Endodermal cell (in vitro differentiated cells): ENCODE data around the gene ADCY10. TPM values are rescaled to one million over a fixed set of nuclear protein-coding genes. Genes with fewer than 3 reads are reported as not detected.

Source experiments
- DNase-seq: peaks from one replicate; pipeline ENCODE4 v3.0.0-alpha.2; 2017
- H3K27ac ChIP-seq: 2 replicates; pipeline ENCODE4 v1.5.1; 2013; ENCODE audit warnings: mild to moderate bottlenecking, low read depth, low read length, moderate library complexity
- H3K27me3 ChIP-seq: 2 replicates; pipeline ENCODE4 v1.6.1; 2013; ENCODE audit warnings: mild to moderate bottlenecking, low read length, moderate library complexity; ENCODE audit not compliant: insufficient read depth, control insufficient read depth, poor library complexity, severe bottlenecking
- H3K36me3 ChIP-seq: 2 replicates; pipeline ENCODE4 v1.7.0; 2013; ENCODE audit warnings: mild to moderate bottlenecking, low read length, moderate library complexity; ENCODE audit not compliant: control insufficient read depth, insufficient read depth
- H3K4me1 ChIP-seq: one replicate; pipeline ENCODE4 v1.7.0; 2013; ENCODE audit warnings: low read length; ENCODE audit not compliant: control insufficient read depth, insufficient read depth
- H3K4me3 ChIP-seq: 2 replicates; pipeline ENCODE4 v1.5.1; 2013; ENCODE audit warnings: mild to moderate bottlenecking, low read length, moderate library complexity
- H3K9ac ChIP-seq: 2 replicates; pipeline ENCODE4 v1.6.1; 2013; ENCODE audit warnings: mild to moderate bottlenecking, low read length, moderate library complexity; ENCODE audit not compliant: poor library complexity, severe bottlenecking; ENCODE audit errors: extremely low read depth
- H3K9me3 ChIP-seq: 2 replicates; pipeline ENCODE4 v1.6.1; 2013; ENCODE audit warnings: mild to moderate bottlenecking, low read length, moderate library complexity; ENCODE audit not compliant: control insufficient read depth
- H3K27ac Mint-ChIP-seq: 2 replicates; pipeline ENCODE4 v1.8.0; 2020; ENCODE audit warnings: mixed read lengths
- H3K27me3 Mint-ChIP-seq: 2 replicates; pipeline ENCODE4 v1.8.0; 2021; ENCODE audit warnings: mild to moderate bottlenecking, mixed read lengths; ENCODE audit not compliant: insufficient read depth
- H3K36me3 Mint-ChIP-seq: 2 replicates; pipeline ENCODE4 v1.8.0; 2020; ENCODE audit warnings: low read depth, mixed read lengths
- H3K4me1 Mint-ChIP-seq: 2 replicates; pipeline ENCODE4 v1.8.0; 2020; ENCODE audit warnings: mixed read lengths
- H3K4me3 Mint-ChIP-seq: 2 replicates; pipeline ENCODE4 v1.8.0; 2020; ENCODE audit warnings: mild to moderate bottlenecking, moderate library complexity, mixed read lengths
- H3K9me3 Mint-ChIP-seq: 2 replicates; pipeline ENCODE4 v1.8.0; 2020; ENCODE audit warnings: mild to moderate bottlenecking, mixed read lengths
- CTCF ChIP-seq: fragments of 200-600 bp; sonication (generic); conservative IDR thresholded peaks from 2 replicates; pipeline ENCODE4 v1.5.0; 2021; ENCODE audit warnings: antibody characterized with exemption, mild to moderate bottlenecking
- WGBS, 2 experiments: methylation state at CpG; one replicate each; pipeline versions ENCODE4 v1.1.5 to v1.1.7; 2013; ENCODE audit warnings: missing lambda C conversion rate in 2 of 2, mixed read lengths in 1 of 2; ENCODE audit not compliant: insufficient coverage in 1 of 2, insufficient read length in 1 of 2; 5-methylcytosine and 5-hydroxymethylcytosine counted together
- total RNA-seq, 2 donors: library from RNA; stranded (reverse); fragmentation: NEBNext Ultra II Directional in 1 of 2; extraction: Animal tissue kit (Norgen Biotek cat#: 25700) in 1 of 2; gene quantifications; 2 replicates in 1 of 2; 3 replicates in 1 of 2; pipeline ENCODE4 v1.2.1, GENCODE V29; 2021

ADCY10 gene
- total RNA-seq, 2 donors from 2014 or later, result 0.13 TPM; not detected in 1

GRCh38 chr1:167947733-167948132 lies 33.8 kb upstream of the ADCY10 start:
- no peaks in the 10 kb centered on the region for H3K27me3 ChIP-seq
- WGBS, 2 experiments, result 90 to 100% methylated on average over 2 of the region's 2 CpGs
- H3K36me3 Mint-ChIP-seq, result peaks cover 37% of the 10 kb centered on the region
- no peak overlapping the region for H3K4me3 Mint-ChIP-seq
- H3K4me3 ChIP-seq, result no peak overlapping the region
- peaks cover 6% of the 10 kb centered on the region for H3K9me3 ChIP-seq
- H3K4me1 ChIP-seq, result no peaks in the 10 kb centered on the region
- H3K36me3 ChIP-seq, result peaks cover 35% of the 10 kb centered on the region
- no peak for DNase-seq
- no peak for TF ChIP-seq CTCF
- peaks cover 15% of the 10 kb centered on the region for H3K4me1 Mint-ChIP-seq
- H3K9ac ChIP-seq, result no peak overlapping the region
- no peaks in the 10 kb centered on the region for H3K27me3 Mint-ChIP-seq
- H3K27ac Mint-ChIP-seq, result no peak overlapping the region
- H3K9me3 Mint-ChIP-seq, result peaks cover 8% of the 10 kb centered on the region
- H3K27ac ChIP-seq, result no peak overlapping the region

GRCh38 chr1:167943541-167943940 lies 29.6 kb upstream of the ADCY10 start:
- Mint-ChIP-seq H3K36me3 (peaks cover 24% of the 10 kb centered on the region), H3K27me3 (no peaks in the 10 kb centered on the region), H3K27ac (no peak overlapping the region), H3K4me3 (no peak overlapping the region), H3K9me3 (peaks cover 11% of the 10 kb centered on the region), H3K4me1 (peaks cover 15% of the 10 kb centered on the region)
- 95 to 100% methylated on average over 4 to 9 of the region's 9 CpGs for WGBS, 2 experiments
- Histone ChIP-seq H3K4me1 (no peaks in the 10 kb centered on the region), H3K9ac (no peak overlapping the region), H3K27me3 (no peaks in the 10 kb centered on the region), H3K4me3 (no peak overlapping the region), H3K36me3 (peaks cover 23% of the 10 kb centered on the region), H3K27ac (no peak overlapping the region), H3K9me3 (peaks cover 6% of the 10 kb centered on the region)
- TF ChIP-seq CTCF, result no peak
- DNase-seq, result no peak

GRCh38 chr1:167940264-167940663 lies 26.3 kb upstream of the ADCY10 start:
- peaks cover 23% of the 10 kb centered on the region for H3K36me3 ChIP-seq
- H3K4me1 ChIP-seq, result no peaks in the 10 kb centered on the region
- no peaks in the 10 kb centered on the region for H3K27me3 ChIP-seq
- Mint-ChIP-seq H3K27ac (no peak overlapping the region), H3K27me3 (no peaks in the 10 kb centered on the region), H3K4me1 (peaks cover 7% of the 10 kb centered on the region), H3K4me3 (no peak overlapping the region), H3K36me3 (peaks cover 24% of the 10 kb centered on the region), H3K9me3 (peaks cover 11% of the 10 kb centered on the region)
- 93% methylated on average over 2 of the region's 2 CpGs; no CpG with 5 or more reads in 1 of the 2 experiments for WGBS, 2 experiments
- peaks cover 6% of the 10 kb centered on the region for H3K9me3 ChIP-seq
- H3K9ac ChIP-seq, result no peak overlapping the region
- H3K27ac ChIP-seq, result no peak overlapping the region
- no peak for DNase-seq
- TF ChIP-seq CTCF, result no peak
- H3K4me3 ChIP-seq, result no peak overlapping the region
